ENCODE data around the gene YPEL1. TPM values are rescaled to one million over a fixed set of nuclear protein-coding genes. Genes with fewer than 3 reads are reported as not detected.

YPEL1 gene
- total RNA-seq, 1 experiment from 2014 or later: 3.1 TPM

- H3K9me2 ChIP-seq (ENCODE audit: insufficient read depth): no peaks in the 10 kb centered on the region
- DNase-seq (ENCODE audit: low read depth, low spot score): no peak
- TF ChIP-seq SP1 (IDR thresholded peaks at IDR 0.05; ENCODE audit: low read depth) (no peak), REST (IDR thresholded peaks at IDR 0.05; ENCODE audit: low read depth) (no peak), YY1 (IDR thresholded peaks at IDR 0.05; ENCODE audit: extremely low read depth, insufficient replicate concordance, low read depth, low read length) (no peak), SRF (IDR thresholded peaks at IDR 0.05; ENCODE audit: low read depth) (no peak), JUND (IDR thresholded peaks at IDR 0.05) (no peak), ZFX (IDR thresholded peaks at IDR 0.05) (no peak), CTCF (IDR thresholded peaks at IDR 0.05 in 2 of 3, conservative IDR thresholded peaks at IDR 0.05 in 1 of 3; ENCODE audit: borderline replicate concordance in 1 of 3, insufficient read depth in 1 of 3, low read depth in 2 of 3, low read length in 2 of 3) (no peak), ZNF274 (IDR thresholded peaks at IDR 0.05; ENCODE audit: low read depth, low read length) (no peak), EZH2phosphoT487 (IDR thresholded peaks at IDR 0.05; ENCODE audit: borderline replicate concordance) (no peak)
- no peak overlapping the region for H2AFZ ChIP-seq (ENCODE audit: low read depth, low read length, poor library complexity, severe bottlenecking)
- intact Hi-C loops (cut with micrococcal nuclease): no loop called here
- H3K27ac ChIP-seq (ENCODE audit: low read depth, low read length): no peak overlapping the region
- no peaks in the 10 kb centered on the region for H3K9me3 ChIP-seq (ENCODE audit: control insufficient read depth in 1 of 2, insufficient read depth in 1 of 2, low read depth in 1 of 2, low read length in 2 of 2)
- no peak overlapping the region for H3K4me3 ChIP-seq (replicated peaks in 1 of 2; ENCODE audit: low read depth in 1 of 2, low read length in 2 of 2)
- ChIA-PET RAD21 (ENCODE audit: low non-redundant PET in 1 of 2, low total read pairs in 2 of 2, uncharacterized antibody in 2 of 2, unreplicated experiment in 2 of 2) (no interaction called here), POLR2A (no interaction called here), CTCF (no interaction called here)
- H3K36me3 ChIP-seq (ENCODE audit: control insufficient read depth in 1 of 2, insufficient read depth in 2 of 2, low read length in 2 of 2): no peaks in the 10 kb centered on the region
- no peak overlapping the region for H3K4me2 ChIP-seq (ENCODE audit: low read length)
- no peak for ATAC-seq
- no peaks in the 10 kb centered on the region for H3K79me2 ChIP-seq (ENCODE audit: insufficient read depth, low read length)
- peaks cover 0 to 7% of the 10 kb centered on the region in 2 experiments; a peak in 1 of 4 replicates for H3K4me1 ChIP-seq (ENCODE audit: control insufficient read depth in 1 of 2, insufficient read depth in 2 of 2, low read length in 2 of 2)
- no peak overlapping the region for H3K9ac ChIP-seq (ENCODE audit: low read length)
- H4K20me1 ChIP-seq (ENCODE audit: insufficient read depth): no peaks in the 10 kb centered on the region
- H3K27me3 ChIP-seq (ENCODE audit: insufficient read depth, low read length): no peaks in the 10 kb centered on the region
- no TSS peak for BruUV-seq (replicated peaks)
Measured at GRCh38 chr22:21709688-21710087, 25.9 kb downstream of the YPEL1 start.
